Astrocyte (in vitro differentiated cells and primary cell): ENCODE measurements around the gene COMMD10.

Experiments
- EZH2 ChIP-seq: IDR thresholded peaks from 2 replicates; pipeline ENCODE4 v1.6.1; 2012; ENCODE audit warnings: mild to moderate bottlenecking, low read length, inconsistent platforms; ENCODE audit not compliant: insufficient read depth
- TF ChIP-seq, protein P1 (sequence below): IDR thresholded peaks from 2 replicates; pipeline ENCODE4 v1.5.1; 2011; ENCODE audit warnings: low read depth, mild to moderate bottlenecking, inconsistent platforms, low read length, moderate library complexity; ENCODE audit not compliant: insufficient read depth

DNA sequence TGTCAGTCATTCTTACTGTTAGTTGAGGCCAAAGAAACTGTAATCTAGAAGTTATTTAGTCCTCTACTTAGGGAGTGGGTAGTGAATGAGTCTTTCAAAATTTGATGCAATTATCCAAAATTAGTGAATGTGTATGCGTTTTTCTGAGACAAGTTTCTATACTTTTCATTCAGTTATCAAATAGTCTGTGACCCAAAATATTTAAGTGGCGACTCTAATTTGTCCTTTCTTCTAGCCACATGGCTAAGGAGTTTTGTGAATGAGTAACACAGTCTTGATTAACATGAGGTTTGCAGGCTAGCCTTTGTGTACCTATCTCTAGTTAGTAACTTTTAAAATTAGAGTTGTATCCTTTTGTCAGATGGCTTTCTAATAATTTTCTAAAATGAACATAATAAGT lies 45.6 kb downstream of the COMMD10 start:
- TF ChIP-seq, protein P1, sequence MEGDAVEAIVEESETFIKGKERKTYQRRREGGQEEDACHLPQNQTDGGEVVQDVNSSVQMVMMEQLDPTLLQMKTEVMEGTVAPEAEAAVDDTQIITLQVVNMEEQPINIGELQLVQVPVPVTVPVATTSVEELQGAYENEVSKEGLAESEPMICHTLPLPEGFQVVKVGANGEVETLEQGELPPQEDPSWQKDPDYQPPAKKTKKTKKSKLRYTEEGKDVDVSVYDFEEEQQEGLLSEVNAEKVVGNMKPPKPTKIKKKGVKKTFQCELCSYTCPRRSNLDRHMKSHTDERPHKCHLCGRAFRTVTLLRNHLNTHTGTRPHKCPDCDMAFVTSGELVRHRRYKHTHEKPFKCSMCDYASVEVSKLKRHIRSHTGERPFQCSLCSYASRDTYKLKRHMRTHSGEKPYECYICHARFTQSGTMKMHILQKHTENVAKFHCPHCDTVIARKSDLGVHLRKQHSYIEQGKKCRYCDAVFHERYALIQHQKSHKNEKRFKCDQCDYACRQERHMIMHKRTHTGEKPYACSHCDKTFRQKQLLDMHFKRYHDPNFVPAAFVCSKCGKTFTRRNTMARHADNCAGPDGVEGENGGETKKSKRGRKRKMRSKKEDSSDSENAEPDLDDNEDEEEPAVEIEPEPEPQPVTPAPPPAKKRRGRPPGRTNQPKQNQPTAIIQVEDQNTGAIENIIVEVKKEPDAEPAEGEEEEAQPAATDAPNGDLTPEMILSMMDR: no peak
- TF ChIP-seq EZH2: no peak
